ENCODE data around the gene PCNX2. TPM values are rescaled to one million over a fixed set of nuclear protein-coding genes. Genes with fewer than 3 reads are reported as not detected.

Gene PCNX2
- total and polyA plus RNA-seq, 2 of the 8 experiments (the other 6 are each of a cell fraction or from before 2014, with no cell fraction given): 46.1 to 57.6 TPM

DNA sequence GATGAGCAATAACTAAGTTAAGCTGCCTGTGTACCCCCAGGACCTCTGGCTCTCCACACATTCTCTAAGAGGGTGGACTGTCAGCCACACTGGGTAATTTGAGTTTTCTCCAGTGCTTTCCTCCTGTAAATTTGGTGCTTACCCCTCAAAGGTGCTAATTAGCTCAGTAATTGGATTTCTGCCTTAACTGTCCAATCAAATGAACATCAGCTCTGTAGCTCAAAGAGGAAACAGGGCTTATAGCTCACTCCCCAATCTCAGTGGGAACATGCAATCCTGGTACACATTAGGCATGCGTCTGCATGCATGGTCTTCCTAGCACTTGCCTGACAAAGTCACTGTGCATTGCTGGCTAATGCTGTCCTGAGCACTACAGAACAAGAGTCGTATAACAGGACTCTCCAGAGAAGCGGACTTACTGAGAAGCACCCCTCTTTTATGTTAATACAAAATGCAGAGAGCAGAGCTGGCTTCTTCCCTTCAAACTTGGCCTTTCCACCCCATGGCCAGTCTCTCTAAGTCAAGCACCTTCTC is 235.0 kb downstream of the PCNX2 start (continued):
- TF ChIP-seq CTBP2 (IDR thresholded peaks at IDR 0.05; ENCODE audit: borderline replicate concordance, insufficient read depth, insufficient read length, low read length): no peak
- no peak for TF ChIP-seq TEAD4 (IDR thresholded peaks at IDR 0.05; ENCODE audit: low read depth, low read length)
- TF ChIP-seq KDM4A (IDR thresholded peaks at IDR 0.05; ENCODE audit: low read depth, low read length, severe bottlenecking): no peak
- no peak for TF ChIP-seq ATF3 (IDR thresholded peaks at IDR 0.05; ENCODE audit: insufficient read depth, low read depth, low read length)
- no peak for TF ChIP-seq CREB1 (IDR thresholded peaks at IDR 0.05)
- no peak for TF ChIP-seq ZNF274 (IDR thresholded peaks at IDR 0.05; ENCODE audit: borderline replicate concordance, extremely low read depth, low read length)
- no peak for TF ChIP-seq KDM5A (IDR thresholded peaks at IDR 0.05; ENCODE audit: low read length)
- TF ChIP-seq POLR2AphosphoS5 (IDR thresholded peaks at IDR 0.05; ENCODE audit: low read depth, low read length): no peak; the same call in 1 of the 2 replicates
